Cardiac muscle cell (in vitro differentiated cells and primary cell): ENCODE results near the gene MRAS. TPM values are rescaled to one million over a fixed set of nuclear protein-coding genes. Genes with fewer than 3 reads are reported as not detected.
A peak's percentile ranks its signal among the peaks of the same experiment; 100 is the strongest.

ENCODE experiments used
- DNase-seq, 2 donors: peaks; one replicate each; pipeline versions ENCODE4 v3.0.0 to v3.0.0-alpha.2; 2010 to 2017; ENCODE audit warnings: low read depth in 1 of 2, low spot score in 1 of 2
- H3K27ac ChIP-seq: fragments of 200-600 bp; sonication (generic); 2 replicates; pipeline ENCODE4 v1.5.1; 2016
- H3K27me3 ChIP-seq: fragments of 200-600 bp; sonication (generic); 2 replicates; pipeline ENCODE4 v1.6.0; 2016; ENCODE audit warnings: control low read depth
- H3K36me3 ChIP-seq: fragments of 200-600 bp; sonication (generic); 2 replicates; pipeline ENCODE4 v1.5.1; 2016; ENCODE audit warnings: control low read depth
- H3K4me1 ChIP-seq: fragments of 200-600 bp; sonication (generic); 2 replicates; pipeline ENCODE4 v1.8.1; 2017; ENCODE audit warnings: low read depth, mild to moderate bottlenecking, mixed run types
- H3K4me3 ChIP-seq: fragments of 200-600 bp; sonication (generic); 2 replicates; pipeline ENCODE4 v1.5.1; 2016; ENCODE audit warnings: mild to moderate bottlenecking
- H3K9me3 ChIP-seq: fragments of 200-600 bp; sonication (generic); 2 replicates; pipeline ENCODE4 v1.5.1; 2017; ENCODE audit warnings: low read depth, mild to moderate bottlenecking, control low read depth
- CTCF ChIP-seq: IDR thresholded peaks from 2 replicates; pipeline ENCODE4 v1.5.1; 2012; ENCODE audit warnings: low read depth, mild to moderate bottlenecking, low read length
- polyA plus RNA-seq: library from polyadenylated mRNA; unstranded; fragments of >200 nt; fragmentation: Nextera tagmentation; extraction: Ambion mirVana; gene quantifications from 2 replicates; pipeline ENCODE4 v1.2.1, GENCODE V29; 2016
- total RNA-seq: library from RNA; depleted of rRNA; stranded (reverse); fragments of >200 nt; gene quantifications from 2 replicates; pipeline ENCODE4 v1.2.3, GENCODE V29; 2016

Gene MRAS
- total and polyA plus RNA-seq, 2 experiments from 2014 or later: 66.5 to 92.6 TPM

DNA sequence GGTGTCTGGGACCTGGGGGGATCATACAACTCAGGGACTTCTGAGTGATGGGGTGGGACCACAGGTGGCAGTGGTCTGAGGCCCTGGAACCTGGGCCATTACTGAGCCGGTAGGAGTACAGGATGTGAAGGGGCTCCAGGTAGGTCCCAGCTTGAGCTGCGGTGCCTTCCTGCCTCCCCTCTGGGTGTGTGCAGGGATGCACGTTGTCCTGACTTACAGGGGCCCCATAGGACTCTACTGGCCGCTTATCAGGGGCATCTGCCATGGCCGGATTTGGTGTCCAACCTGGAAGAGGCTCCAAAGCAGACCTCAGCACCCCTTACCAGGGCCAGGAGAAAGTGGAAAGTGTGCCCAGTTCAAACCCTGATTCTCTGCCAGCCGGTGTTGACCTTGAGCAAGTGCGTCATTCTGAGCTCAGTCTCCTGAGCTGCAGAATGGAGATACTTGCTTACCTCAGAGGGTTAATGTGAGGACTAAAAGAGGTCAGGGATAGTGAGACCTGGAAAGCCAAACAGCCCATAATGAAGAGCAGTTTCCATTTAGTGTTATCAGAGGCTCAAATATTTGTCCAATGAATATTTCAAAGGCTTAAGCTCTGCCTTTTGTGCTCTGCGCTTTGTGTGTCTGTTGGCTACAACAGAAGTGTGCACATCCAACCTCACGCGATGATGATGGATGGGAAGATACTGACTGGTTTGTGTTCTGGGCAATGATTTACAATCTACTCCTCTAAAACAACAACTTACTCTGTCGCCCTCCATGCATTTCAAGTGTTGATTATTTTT lies 50.6 kb downstream of the MRAS start:
- Histone ChIP-seq H3K36me3 (peaks cover 31% of the 10 kb centered on the region), H3K27ac (peak overlapping the region; percentile 78), H3K4me3 (no peak overlapping the region), H3K27me3 (no peaks in the 10 kb centered on the region), H3K4me1 (peaks cover 22% of the 10 kb centered on the region), H3K9me3 (no peaks in the 10 kb centered on the region)
- no peak for TF ChIP-seq CTCF
- no peak for DNase-seq

GRCh38 chr3:138399766-138400165 lies 51.4 kb downstream of the MRAS start:
- no peaks in the 10 kb centered on the region for H3K9me3 ChIP-seq
- no peak overlapping the region for H3K4me3 ChIP-seq
- H3K36me3 ChIP-seq: peaks cover 39% of the 10 kb centered on the region
- H3K4me1 ChIP-seq: peaks cover 20% of the 10 kb centered on the region
- no peak for DNase-seq
- H3K27ac ChIP-seq: peak overlapping the region; percentile 78
- no peaks in the 10 kb centered on the region for H3K27me3 ChIP-seq
- no peak for TF ChIP-seq CTCF

- TF ChIP-seq CTCF: no peak
- Histone ChIP-seq H3K36me3 (peaks cover 47% of the 10 kb centered on the region), H3K4me3 (no peak overlapping the region), H3K27ac (peak overlapping the region; percentile 78), H3K9me3 (no peaks in the 10 kb centered on the region), H3K27me3 (no peaks in the 10 kb centered on the region), H3K4me1 (peaks cover 17% of the 10 kb centered on the region)
- DNase-seq: peak in 1 of 2 donors; percentile 38
Observed at GRCh38 chr3:138400651-138401070, 52.3 kb downstream of the MRAS start.

GRCh38 chr3:138401834-138402233 lies 53.5 kb downstream of the MRAS start:
- peaks cover 47% of the 10 kb centered on the region for H3K36me3 ChIP-seq
- H3K4me3 ChIP-seq: no peak overlapping the region
- H3K9me3 ChIP-seq: no peaks in the 10 kb centered on the region
- DNase-seq: no peak
- H3K27me3 ChIP-seq: no peaks in the 10 kb centered on the region
- no peak for TF ChIP-seq CTCF
- H3K4me1 ChIP-seq: peaks cover 17% of the 10 kb centered on the region
- no peak overlapping the region for H3K27ac ChIP-seq

DNA sequence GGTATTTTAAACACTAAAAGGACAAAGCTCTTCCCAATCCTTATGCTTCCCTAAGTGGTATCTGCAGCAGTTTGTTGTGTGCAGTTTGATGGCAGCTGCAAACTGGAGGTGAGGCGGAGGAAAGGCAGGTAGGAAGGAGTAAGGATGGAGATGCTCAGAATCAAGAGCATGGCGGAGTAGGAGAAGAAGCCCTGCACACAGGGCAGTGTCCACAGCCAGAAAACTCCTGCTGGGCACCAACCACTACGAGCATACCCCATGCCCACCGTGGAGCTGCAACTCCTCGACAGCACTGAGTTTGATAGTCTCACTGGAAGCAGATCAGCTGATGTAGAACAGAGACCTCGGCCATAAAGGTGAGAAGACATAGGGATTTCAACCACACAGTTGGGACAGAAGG lies 55.7 kb downstream of the MRAS start:
- Histone ChIP-seq H3K27ac (no peak overlapping the region), H3K9me3 (no peaks in the 10 kb centered on the region), H3K4me1 (peaks cover 16% of the 10 kb centered on the region), H3K27me3 (no peaks in the 10 kb centered on the region), H3K4me3 (no peak overlapping the region), H3K36me3 (peaks cover 43% of the 10 kb centered on the region)
- no peak for TF ChIP-seq CTCF
- DNase-seq: no peak
